ENCODE results near the gene TMTC1.
"Not testable (repeated sequence)": the region's sequence is repeated elsewhere in the genome, so short reads cannot be mapped to it uniquely, and the experiment has no call there.

TMTC1 gene

DNA sequence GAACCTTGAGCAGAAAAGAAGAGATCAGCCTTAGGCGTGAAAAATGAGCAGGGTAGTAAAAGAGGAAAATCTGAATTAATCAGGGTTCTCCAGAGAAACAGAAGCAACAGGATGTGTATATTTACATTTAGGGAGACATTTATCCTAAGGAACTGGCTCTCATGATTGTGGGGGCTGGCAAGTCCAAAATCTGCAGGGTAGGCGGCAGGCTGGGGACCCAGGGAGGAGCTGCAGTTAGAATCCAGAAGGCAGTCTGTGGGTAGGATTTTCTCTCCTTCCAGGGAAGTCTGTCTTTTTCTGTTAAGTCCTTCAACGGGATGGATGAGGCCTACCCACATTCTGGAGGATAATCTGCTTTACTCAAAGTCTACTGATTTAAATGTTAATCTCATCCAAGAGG lies 218.8 kb downstream of the TMTC1 start:
- no peak for DNase-seq (ENCODE audit: low read depth)

DNA sequence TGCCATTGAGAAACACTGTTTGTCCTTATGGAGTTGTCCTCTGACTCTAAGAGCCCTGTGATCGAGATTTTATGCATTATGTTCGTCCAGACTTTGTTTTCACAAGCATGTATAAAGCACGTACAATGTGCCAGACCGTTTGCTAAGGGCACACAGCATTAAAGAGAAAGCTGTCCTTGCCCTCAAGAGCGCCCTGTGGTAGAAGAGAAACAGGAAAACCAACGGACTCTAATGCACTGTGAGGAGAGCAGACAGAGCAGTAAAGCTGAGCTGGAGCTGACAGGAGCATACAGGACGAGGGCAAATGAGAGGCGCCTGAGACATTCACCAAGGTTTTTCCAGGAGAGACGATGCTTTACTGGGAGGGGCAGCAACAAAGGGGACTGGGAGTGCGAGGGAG lies 220.1 kb downstream of the TMTC1 start:
- peak overlapping the region; percentile 39 for H3K4me3 ChIP-seq (ENCODE audit: low read depth, low read length)
- peak; percentile 86 for DNase-seq (ENCODE audit: low read depth)
- TF ChIP-seq, protein P1, sequence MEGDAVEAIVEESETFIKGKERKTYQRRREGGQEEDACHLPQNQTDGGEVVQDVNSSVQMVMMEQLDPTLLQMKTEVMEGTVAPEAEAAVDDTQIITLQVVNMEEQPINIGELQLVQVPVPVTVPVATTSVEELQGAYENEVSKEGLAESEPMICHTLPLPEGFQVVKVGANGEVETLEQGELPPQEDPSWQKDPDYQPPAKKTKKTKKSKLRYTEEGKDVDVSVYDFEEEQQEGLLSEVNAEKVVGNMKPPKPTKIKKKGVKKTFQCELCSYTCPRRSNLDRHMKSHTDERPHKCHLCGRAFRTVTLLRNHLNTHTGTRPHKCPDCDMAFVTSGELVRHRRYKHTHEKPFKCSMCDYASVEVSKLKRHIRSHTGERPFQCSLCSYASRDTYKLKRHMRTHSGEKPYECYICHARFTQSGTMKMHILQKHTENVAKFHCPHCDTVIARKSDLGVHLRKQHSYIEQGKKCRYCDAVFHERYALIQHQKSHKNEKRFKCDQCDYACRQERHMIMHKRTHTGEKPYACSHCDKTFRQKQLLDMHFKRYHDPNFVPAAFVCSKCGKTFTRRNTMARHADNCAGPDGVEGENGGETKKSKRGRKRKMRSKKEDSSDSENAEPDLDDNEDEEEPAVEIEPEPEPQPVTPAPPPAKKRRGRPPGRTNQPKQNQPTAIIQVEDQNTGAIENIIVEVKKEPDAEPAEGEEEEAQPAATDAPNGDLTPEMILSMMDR (IDR thresholded peaks at IDR 0.05; ENCODE audit: control insufficient read depth, extremely low read depth, insufficient read depth): no peak

More for the DNA sequence above, 218.8 kb downstream of the TMTC1 start:
- no peak overlapping the region for H3K4me3 ChIP-seq (ENCODE audit: low read depth, low read length)
- TF ChIP-seq, protein P1 (IDR thresholded peaks at IDR 0.05; ENCODE audit: control insufficient read depth, extremely low read depth, insufficient read depth): no peak

DNA sequence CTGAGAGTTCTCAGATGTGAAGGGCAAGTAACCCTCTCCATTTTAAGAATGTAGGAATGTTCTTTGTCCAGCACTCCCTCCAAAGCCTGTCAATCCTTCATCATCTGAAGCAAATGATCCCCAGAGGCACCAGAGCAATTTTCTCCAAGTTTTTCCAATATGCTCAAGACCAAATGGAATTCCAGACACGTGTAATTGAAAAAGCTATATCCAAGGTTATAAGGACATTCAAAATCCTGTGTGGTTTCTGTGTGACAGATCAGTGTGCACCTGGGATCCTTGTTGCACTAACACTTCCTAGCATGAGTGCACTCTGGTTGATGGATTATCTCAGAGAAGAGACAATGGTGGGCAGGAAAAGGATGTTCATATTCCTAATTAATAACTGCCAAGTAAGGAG lies 220.7 kb downstream of the TMTC1 start:
- TF ChIP-seq, protein P1 (IDR thresholded peaks at IDR 0.05; ENCODE audit: control insufficient read depth, extremely low read depth, insufficient read depth): no peak
- peak overlapping the region; percentile 39; the same call in 1 of the 2 replicates for H3K4me3 ChIP-seq (ENCODE audit: low read depth, low read length)
- DNase-seq (ENCODE audit: low read depth): no peak

DNA sequence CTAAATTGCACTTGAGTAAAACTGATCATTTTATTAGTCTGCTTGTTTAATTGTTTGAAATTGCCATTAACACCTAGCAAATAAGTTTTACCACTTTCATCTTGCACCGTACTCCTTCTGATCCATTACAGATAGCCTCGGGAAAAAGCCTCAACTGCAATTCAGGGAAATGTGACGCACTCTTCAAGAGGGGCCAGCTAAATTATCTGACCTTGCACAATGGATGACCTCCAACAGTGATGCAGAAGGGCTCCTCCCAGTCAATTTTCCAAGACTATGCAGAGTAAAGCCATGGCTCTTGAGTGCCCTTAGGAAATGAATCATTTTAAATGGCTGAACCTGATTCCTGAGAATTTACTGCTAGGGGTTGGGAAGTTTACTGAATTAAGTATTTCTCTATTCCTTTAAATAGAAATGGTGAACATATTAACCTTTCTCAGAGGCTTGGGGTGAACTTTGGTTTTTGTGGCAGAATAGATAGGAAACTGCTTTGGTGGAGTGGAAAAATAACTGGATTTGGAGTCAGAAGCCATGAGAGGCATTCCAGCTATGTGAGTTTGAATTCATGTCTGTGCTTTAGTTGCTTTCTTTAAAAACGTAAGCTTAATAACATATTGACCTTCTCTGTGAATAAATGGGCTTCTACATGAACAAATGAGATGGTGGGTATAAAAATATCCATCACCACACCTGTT lies 221.5 kb downstream of the TMTC1 start:
- no peak overlapping the region for H3K4me3 ChIP-seq (ENCODE audit: low read depth, low read length)
- TF ChIP-seq, protein P1 (IDR thresholded peaks at IDR 0.05; ENCODE audit: control insufficient read depth, extremely low read depth, insufficient read depth): no peak
- no peak for DNase-seq (ENCODE audit: low read depth)

DNA sequence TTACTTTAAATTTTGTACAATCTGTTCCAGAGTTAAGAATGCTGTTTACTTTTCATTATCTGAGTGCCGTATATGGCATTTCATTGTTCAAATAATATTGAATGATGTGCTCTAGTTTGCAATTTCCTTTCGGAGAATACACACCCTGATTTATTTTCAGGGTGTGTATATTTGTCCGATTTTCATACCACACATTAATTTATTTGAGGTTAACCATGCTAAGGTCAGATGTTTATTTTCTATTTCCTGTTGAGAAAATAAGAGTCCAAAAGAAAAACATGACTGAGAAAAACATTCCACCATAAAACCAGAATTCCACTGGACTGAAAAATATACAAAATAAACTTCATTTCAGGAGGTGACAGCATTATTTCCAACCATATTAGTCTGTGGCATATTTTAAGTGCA lies 222.1 kb downstream of the TMTC1 start:
- DNase-seq (ENCODE audit: low read depth): peak; percentile 26
- TF ChIP-seq, protein P1 (IDR thresholded peaks at IDR 0.05; ENCODE audit: control insufficient read depth, extremely low read depth, insufficient read depth): no peak
- H3K4me3 ChIP-seq (ENCODE audit: low read depth, low read length): no peak overlapping the region

DNA sequence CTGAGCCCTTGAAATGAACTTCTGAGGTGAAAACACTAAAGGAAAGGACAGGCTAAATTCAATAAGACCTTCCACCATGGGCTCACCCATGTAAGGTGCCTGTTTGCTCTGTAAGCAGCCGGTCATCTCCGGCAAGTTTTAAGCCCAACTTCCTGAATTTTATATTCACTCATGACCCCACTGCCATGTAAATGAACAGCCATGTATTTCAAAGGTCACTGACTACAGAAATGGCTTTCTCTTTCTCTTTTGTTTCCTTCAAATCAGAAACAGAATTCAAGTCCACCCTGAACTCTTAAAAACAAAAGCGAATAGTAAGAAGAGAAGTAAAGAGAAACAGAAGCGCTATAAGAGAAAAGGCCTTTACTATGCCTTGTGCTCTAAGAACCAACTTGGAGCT lies 224.5 kb downstream of the TMTC1 start:
- DNase-seq (ENCODE audit: low read depth): no peak
- no peak overlapping the region for H3K4me3 ChIP-seq (ENCODE audit: low read depth, low read length)
- TF ChIP-seq, protein P1 (IDR thresholded peaks at IDR 0.05; ENCODE audit: control insufficient read depth, extremely low read depth, insufficient read depth): no peak

DNA sequence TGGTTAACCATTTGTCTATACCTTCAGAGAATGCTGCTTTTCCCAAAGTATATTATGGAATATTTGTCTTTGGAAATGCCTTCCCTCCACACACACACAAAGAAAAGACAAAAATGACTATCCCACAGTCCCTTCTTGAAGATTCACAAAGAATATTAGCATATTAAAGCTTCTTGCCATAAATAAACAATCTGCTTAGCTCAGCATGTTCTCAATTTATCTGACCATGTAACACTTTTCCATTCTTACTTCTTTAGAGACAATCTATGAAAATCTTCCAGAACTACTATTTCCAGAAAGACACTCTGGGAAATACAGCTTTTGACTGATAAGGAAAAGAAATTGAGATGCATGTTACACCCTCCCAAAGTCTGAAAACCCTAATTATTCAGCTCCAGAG lies 227.4 kb downstream of the TMTC1 start:
- DNase-seq (ENCODE audit: low read depth): no peak
- TF ChIP-seq, protein P1 (IDR thresholded peaks at IDR 0.05; ENCODE audit: control insufficient read depth, extremely low read depth, insufficient read depth): no peak
- no peak overlapping the region for H3K4me3 ChIP-seq (ENCODE audit: low read depth, low read length)

DNA sequence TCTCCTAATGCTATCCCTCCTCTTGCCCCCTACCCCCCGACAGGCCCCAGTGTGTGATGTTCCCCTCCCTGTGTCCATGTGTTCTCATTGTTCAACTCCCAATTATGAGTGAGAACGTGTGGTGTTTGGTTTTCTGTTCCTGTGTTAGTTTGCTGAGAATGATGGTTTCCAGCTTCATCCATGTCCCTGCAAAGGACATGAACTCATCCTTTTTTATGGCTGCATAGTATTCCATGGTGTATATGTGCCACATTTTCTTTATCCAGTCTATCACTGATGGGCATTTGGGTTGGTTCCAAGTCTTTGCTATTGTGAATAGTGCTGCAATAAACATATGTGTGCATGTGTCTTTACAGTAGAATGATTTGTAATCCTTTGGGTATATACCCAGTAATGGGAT lies 228.3 kb downstream of the TMTC1 start:
- H3K4me3 ChIP-seq (ENCODE audit: low read depth, low read length): not testable (repeated sequence)

More for the DNA sequence above, 228.3 kb downstream of the TMTC1 start:
- not testable (repeated sequence) for DNase-seq (ENCODE audit: low read depth)

Measured in LNCaP clone FGC (cell line).